GM12878 (cell line): ENCODE measurements around the gene CLNK. TPM values are rescaled to one million over a fixed set of nuclear protein-coding genes. Genes with fewer than 3 reads are reported as not detected.

Experiments
- BCL11A ChIP-seq: IDR thresholded peaks from 2 replicates; pipeline ENCODE4 v1.6.1; 2011; ENCODE audit warnings: low read depth, low read length
- BCL3 ChIP-seq: IDR thresholded peaks from 2 replicates; pipeline ENCODE4 v1.6.1; 2011; ENCODE audit warnings: borderline replicate concordance, low read depth, mild to moderate bottlenecking, moderate library complexity, low read length; ENCODE audit not compliant: insufficient read depth, poor library complexity, severe bottlenecking
- BHLHE40 ChIP-seq, 2 experiments: fragments of 450-650 bp in 1 of 2; IDR thresholded peaks; 2 replicates each; pipeline ENCODE4 v1.6.1; 2011 to 2017; ENCODE audit warnings: low read depth in 2 of 2, borderline replicate concordance in 1 of 2, improper control_type of control experiment in 1 of 2, low read length in 1 of 2, mild to moderate bottlenecking in 1 of 2
- CBX5 ChIP-seq: sonication (generic); IDR thresholded peaks from 2 replicates; pipeline ENCODE4 v1.6.1; 2016; ENCODE audit warnings: low read depth, moderate library complexity, mild to moderate bottlenecking, inconsistent platforms
- DPF2 ChIP-seq: fragments of 450-650 bp; IDR thresholded peaks from 2 replicates; pipeline ENCODE4 v1.6.1; 2017; ENCODE audit warnings: mild to moderate bottlenecking
- GATAD2B ChIP-seq: fragments of 450-650 bp; conservative IDR thresholded peaks from 2 replicates; pipeline ENCODE4 v1.6.1; 2017; ENCODE audit warnings: low read depth, mild to moderate bottlenecking, moderate library complexity
- JUNB ChIP-seq: IDR thresholded peaks from 2 replicates; pipeline ENCODE4 v1.6.1; 2016; ENCODE audit warnings: antibody characterized with exemption, mild to moderate bottlenecking
- MAX ChIP-seq: IDR thresholded peaks from 2 replicates; pipeline ENCODE4 v1.6.1; 2012; ENCODE audit warnings: low read depth, low read length, improper control_type of control experiment
- MTA2 ChIP-seq: fragments of 450-650 bp; IDR thresholded peaks from 2 replicates; pipeline ENCODE4 v1.6.1; 2016; ENCODE audit warnings: low read depth, mild to moderate bottlenecking, moderate library complexity
- NFIC ChIP-seq: IDR thresholded peaks from 2 replicates; pipeline ENCODE4 v1.6.1; 2012; ENCODE audit warnings: low read depth, mild to moderate bottlenecking, inconsistent platforms, low read length, moderate library complexity
- NR2F1 ChIP-seq: fragments of 450-650 bp; conservative IDR thresholded peaks from 2 replicates; pipeline ENCODE4 v1.6.1; 2017; ENCODE audit warnings: mild to moderate bottlenecking
- PML ChIP-seq: IDR thresholded peaks from 2 replicates; pipeline ENCODE4 v1.6.1; 2012; ENCODE audit warnings: low read length, inconsistent platforms
- REST ChIP-seq: IDR thresholded peaks from 2 replicates; pipeline ENCODE4 v1.6.1; 2012; ENCODE audit warnings: mild to moderate bottlenecking, low read depth, low read length
- ZBTB33 ChIP-seq: fragments of 450-650 bp; IDR thresholded peaks from 2 replicates; pipeline ENCODE4 v1.6.1; 2017; ENCODE audit warnings: mild to moderate bottlenecking
- ZNF207 ChIP-seq: fragments of 450-650 bp; IDR thresholded peaks from 2 replicates; pipeline ENCODE4 v1.6.1; 2014; ENCODE audit warnings: antibody characterized with exemption, mild to moderate bottlenecking, borderline replicate concordance
- ZNF24 ChIP-seq: fragments of 450-650 bp; IDR thresholded peaks from 2 replicates; pipeline ENCODE4 v1.6.1; 2017; ENCODE audit warnings: antibody characterized with exemption, mild to moderate bottlenecking
- ZNF622 ChIP-seq: fragments of 450-650 bp; IDR thresholded peaks from 2 replicates; pipeline ENCODE4 v1.6.1; 2017; ENCODE audit warnings: mild to moderate bottlenecking, inconsistent platforms
- ZZZ3 ChIP-seq: IDR thresholded peaks from 2 replicates; pipeline ENCODE4 v1.6.1; 2011; ENCODE audit warnings: low read depth; ENCODE audit not compliant: control insufficient read depth, insufficient read length
- polyA plus RNA-seq, 11 experiments: library from polyadenylated mRNA; depleted of rRNA in 4 of 11; unstranded in 6 of 11; stranded (reverse) in 5 of 11; fragments of >200 nt; fragmentation: Nextera tagmentation in 4 of 11; fragmentation: Illumina TruSeq in 1 of 11; extraction: Ambion mirVana in 4 of 11; extraction: Trizol in 1 of 11; gene quantifications; 1 replicate in 1 of 11; 2 replicates in 10 of 11; pipeline versions ENCODE4 v1.2.1 to v1.2.3, GENCODE V29; 2011 to 2016; ENCODE audit warnings: inconsistent platforms in 2 of 11, missing spikeins in 2 of 11, low read depth in 1 of 11
- total RNA-seq, 4 experiments: library from RNA; depleted of rRNA in 3 of 4; stranded (reverse); fragments of >200 nt in 3 of 4; fragmentation: Illumina TruSeq in 1 of 4; extraction: Trizol in 1 of 4; gene quantifications; 2 replicates each; pipeline versions ENCODE4 v1.2.1 to v1.2.3, GENCODE V29; 2013 to 2021
- TF ChIP-seq, protein P1 (sequence below): IDR thresholded peaks from 2 replicates; pipeline ENCODE4 v1.6.1; 2012; ENCODE audit warnings: low read depth, low read length, improper control_type of control experiment
- TF ChIP-seq, protein P2 (sequence below): IDR thresholded peaks from 2 replicates; pipeline ENCODE4 v1.6.1; 2012; ENCODE audit warnings: low read length, inconsistent platforms

Gene CLNK
- total and polyA plus RNA-seq, 10 of the 15 experiments (the other 5 are each of a cell fraction or from before 2014, with no cell fraction given), result 2.1 to 14.3 (median 2.7) TPM

DNA sequence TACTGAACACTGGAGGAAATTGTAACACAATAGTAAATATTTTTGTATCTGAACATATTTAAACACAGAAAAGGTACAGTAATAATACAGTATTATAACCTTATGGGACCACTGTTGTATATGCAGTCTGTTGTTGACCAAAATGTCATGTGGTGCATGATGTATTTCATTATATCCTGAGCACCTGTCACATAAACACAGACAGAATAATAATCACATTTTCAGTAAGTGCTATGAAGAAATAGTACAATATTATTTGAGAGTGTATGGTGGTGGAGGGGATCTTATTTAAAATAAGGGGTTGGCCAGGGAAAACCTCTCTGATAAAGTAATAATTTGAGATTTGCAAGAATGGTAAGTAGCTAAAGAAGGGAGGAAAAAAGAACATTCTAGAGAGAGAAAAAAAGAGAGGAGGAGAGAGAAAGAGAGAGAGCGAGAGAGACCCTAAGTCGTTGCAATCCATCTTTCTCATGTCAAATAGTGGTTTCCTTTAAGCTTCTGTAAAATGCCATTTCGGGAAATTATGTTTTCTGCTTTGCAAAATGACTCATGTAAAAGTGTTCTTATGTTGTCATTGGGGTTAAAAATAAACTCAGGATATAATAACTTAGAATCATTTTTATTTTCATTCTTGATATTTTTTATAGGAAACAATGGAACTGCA, 19.3 kb upstream of the CLNK start (continued):
- TF ChIP-seq MAX (no peak), NR2F1 (no peak), ZNF207 (no peak), MTA2 (peak; percentile 43; the same call in 1 of the 2 replicates), CBX5 (no peak), BHLHE40 (IDR thresholded peaks at IDR 0.05; ENCODE audit: borderline replicate concordance in 1 of 2, low read depth in 2 of 2, low read length in 1 of 2) (no peak), REST (no peak), GATAD2B (no peak), PML (peak; percentile 31; the same call in 1 of the 2 replicates), DPF2 (no peak), NFIC (peak; percentile 96), BCL11A (peak; percentile 59; the same call in 1 of the 2 replicates), ZNF24 (no peak), ZNF622 (no peak), BCL3 (peak; percentile 55), ZZZ3 (no peak), ZBTB33 (no peak), JUNB (peak; percentile 90)
- TF ChIP-seq, protein P1, sequence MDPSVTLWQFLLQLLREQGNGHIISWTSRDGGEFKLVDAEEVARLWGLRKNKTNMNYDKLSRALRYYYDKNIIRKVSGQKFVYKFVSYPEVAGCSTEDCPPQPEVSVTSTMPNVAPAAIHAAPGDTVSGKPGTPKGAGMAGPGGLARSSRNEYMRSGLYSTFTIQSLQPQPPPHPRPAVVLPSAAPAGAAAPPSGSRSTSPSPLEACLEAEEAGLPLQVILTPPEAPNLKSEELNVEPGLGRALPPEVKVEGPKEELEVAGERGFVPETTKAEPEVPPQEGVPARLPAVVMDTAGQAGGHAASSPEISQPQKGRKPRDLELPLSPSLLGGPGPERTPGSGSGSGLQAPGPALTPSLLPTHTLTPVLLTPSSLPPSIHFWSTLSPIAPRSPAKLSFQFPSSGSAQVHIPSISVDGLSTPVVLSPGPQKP, result no peak
- TF ChIP-seq, protein P2, sequence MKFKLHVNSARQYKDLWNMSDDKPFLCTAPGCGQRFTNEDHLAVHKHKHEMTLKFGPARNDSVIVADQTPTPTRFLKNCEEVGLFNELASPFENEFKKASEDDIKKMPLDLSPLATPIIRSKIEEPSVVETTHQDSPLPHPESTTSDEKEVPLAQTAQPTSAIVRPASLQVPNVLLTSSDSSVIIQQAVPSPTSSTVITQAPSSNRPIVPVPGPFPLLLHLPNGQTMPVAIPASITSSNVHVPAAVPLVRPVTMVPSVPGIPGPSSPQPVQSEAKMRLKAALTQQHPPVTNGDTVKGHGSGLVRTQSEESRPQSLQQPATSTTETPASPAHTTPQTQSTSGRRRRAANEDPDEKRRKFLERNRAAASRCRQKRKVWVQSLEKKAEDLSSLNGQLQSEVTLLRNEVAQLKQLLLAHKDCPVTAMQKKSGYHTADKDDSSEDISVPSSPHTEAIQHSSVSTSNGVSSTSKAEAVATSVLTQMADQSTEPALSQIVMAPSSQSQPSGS, result peak; percentile 82
